IPS-18a (cell line): ENCODE measurements around the gene TMEM154.

Experiments used
- H3K27ac ChIP-seq: one replicate; pipeline ENCODE4 v1.5.1; 2013; ENCODE audit warnings: low read length
- H3K27me3 ChIP-seq: one replicate; pipeline ENCODE4 v1.6.1; 2013; ENCODE audit warnings: mild to moderate bottlenecking, low read length; ENCODE audit not compliant: control insufficient read depth, insufficient read depth
- H3K36me3 ChIP-seq: one replicate; pipeline ENCODE4 v1.6.1; 2013; ENCODE audit warnings: low read depth, low read length; ENCODE audit not compliant: control insufficient read depth
- H3K4me1 ChIP-seq: one replicate; pipeline ENCODE4 v1.6.1; 2013; ENCODE audit warnings: low read depth, low read length; ENCODE audit not compliant: control insufficient read depth
- H3K4me3 ChIP-seq: one replicate; pipeline ENCODE4 v1.5.1; 2013; ENCODE audit warnings: low read length
- H3K9ac ChIP-seq: one replicate; pipeline ENCODE4 v1.6.1; 2013; ENCODE audit warnings: mild to moderate bottlenecking, low read length, moderate library complexity
- H3K9me3 ChIP-seq: one replicate; pipeline ENCODE4 v1.6.1; 2013; ENCODE audit warnings: low read depth, low read length; ENCODE audit not compliant: control insufficient read depth

Gene TMEM154

GRCh38 chr4:152709675-152710438, 30.1 kb upstream of the TMEM154 start:
- Histone ChIP-seq H3K9ac (no peak overlapping the region), H3K27me3 (no peaks in the 10 kb centered on the region), H3K36me3 (no peaks in the 10 kb centered on the region), H3K4me3 (no peak overlapping the region), H3K27ac (no peak overlapping the region), H3K9me3 (peaks cover under 1% of the 10 kb centered on the region), H3K4me1 (peaks cover 44% of the 10 kb centered on the region)

GRCh38 chr4:152708796-152709195, 29.0 kb upstream of the TMEM154 start:
- H3K9ac ChIP-seq: no peak overlapping the region
- H3K4me3 ChIP-seq: no peak overlapping the region
- no peaks in the 10 kb centered on the region for H3K9me3 ChIP-seq
- no peaks in the 10 kb centered on the region for H3K27me3 ChIP-seq
- H3K27ac ChIP-seq: no peak overlapping the region
- no peaks in the 10 kb centered on the region for H3K36me3 ChIP-seq
- H3K4me1 ChIP-seq: peaks cover 41% of the 10 kb centered on the region

- H3K36me3 ChIP-seq: no peaks in the 10 kb centered on the region
- no peak overlapping the region for H3K9ac ChIP-seq
- H3K4me1 ChIP-seq: peaks cover 41% of the 10 kb centered on the region
- H3K4me3 ChIP-seq: no peak overlapping the region
- H3K9me3 ChIP-seq: no peaks in the 10 kb centered on the region
- H3K27ac ChIP-seq: no peak overlapping the region
- H3K27me3 ChIP-seq: no peaks in the 10 kb centered on the region
Observed at GRCh38 chr4:152708361-152708760, 28.6 kb upstream of the TMEM154 start.

GRCh38 chr4:152707632-152708031, 27.8 kb upstream of the TMEM154 start:
- H3K27me3 ChIP-seq: no peaks in the 10 kb centered on the region
- no peaks in the 10 kb centered on the region for H3K36me3 ChIP-seq
- H3K9ac ChIP-seq: no peak overlapping the region
- no peaks in the 10 kb centered on the region for H3K9me3 ChIP-seq
- no peak overlapping the region for H3K4me3 ChIP-seq
- H3K4me1 ChIP-seq: peaks cover 41% of the 10 kb centered on the region
- no peak overlapping the region for H3K27ac ChIP-seq

- no peak overlapping the region for H3K9ac ChIP-seq
- no peaks in the 10 kb centered on the region for H3K27me3 ChIP-seq
- H3K4me3 ChIP-seq: no peak overlapping the region
- H3K4me1 ChIP-seq: peaks cover 46% of the 10 kb centered on the region
- no peaks in the 10 kb centered on the region for H3K36me3 ChIP-seq
- H3K27ac ChIP-seq: no peak overlapping the region
- H3K9me3 ChIP-seq: no peaks in the 10 kb centered on the region
Observed at GRCh38 chr4:152705903-152706302, 26.1 kb upstream of the TMEM154 start.

GRCh38 chr4:152704788-152705187, 25.0 kb upstream of the TMEM154 start:
- H3K4me3 ChIP-seq: no peak overlapping the region
- H3K36me3 ChIP-seq: no peaks in the 10 kb centered on the region
- no peak overlapping the region for H3K9ac ChIP-seq
- H3K27me3 ChIP-seq: no peaks in the 10 kb centered on the region
- H3K4me1 ChIP-seq: peaks cover 46% of the 10 kb centered on the region
- no peaks in the 10 kb centered on the region for H3K9me3 ChIP-seq
- no peak overlapping the region for H3K27ac ChIP-seq

GRCh38 chr4:152700151-152700550, 20.4 kb upstream of the TMEM154 start:
- Histone ChIP-seq H3K27ac (peak overlapping the region; percentile 36), H3K27me3 (no peaks in the 10 kb centered on the region), H3K36me3 (no peaks in the 10 kb centered on the region), H3K9me3 (no peaks in the 10 kb centered on the region), H3K9ac (no peak overlapping the region), H3K4me1 (peaks cover 38% of the 10 kb centered on the region), H3K4me3 (peak overlapping the region; percentile 43)

GRCh38 chr4:152699313-152699712, 19.5 kb upstream of the TMEM154 start:
- H3K9ac ChIP-seq: no peak overlapping the region
- peaks cover 31% of the 10 kb centered on the region for H3K4me1 ChIP-seq
- no peaks in the 10 kb centered on the region for H3K36me3 ChIP-seq
- no peak overlapping the region for H3K27ac ChIP-seq
- no peaks in the 10 kb centered on the region for H3K27me3 ChIP-seq
- no peaks in the 10 kb centered on the region for H3K9me3 ChIP-seq
- H3K4me3 ChIP-seq: no peak overlapping the region

- Histone ChIP-seq H3K9me3 (no peaks in the 10 kb centered on the region), H3K27me3 (no peaks in the 10 kb centered on the region), H3K9ac (no peak overlapping the region), H3K4me1 (peaks cover 31% of the 10 kb centered on the region), H3K36me3 (no peaks in the 10 kb centered on the region), H3K27ac (no peak overlapping the region), H3K4me3 (no peak overlapping the region)
Observed at GRCh38 chr4:152698089-152698499, 18.3 kb upstream of the TMEM154 start.

- no peak overlapping the region for H3K9ac ChIP-seq
Observed at GRCh38 chr4:152697284-152698088, 17.7 kb upstream of the TMEM154 start.

GRCh38 chr4:152696764-152697261, 17.0 kb upstream of the TMEM154 start:
- H3K9me3 ChIP-seq: no peaks in the 10 kb centered on the region
- H3K9ac ChIP-seq: no peak overlapping the region
- peaks cover 27% of the 10 kb centered on the region for H3K4me1 ChIP-seq
- H3K4me3 ChIP-seq: no peak overlapping the region
- no peaks in the 10 kb centered on the region for H3K27me3 ChIP-seq
- no peaks in the 10 kb centered on the region for H3K36me3 ChIP-seq
- H3K27ac ChIP-seq: no peak overlapping the region

More at GRCh38 chr4:152697284-152698088, 17.7 kb upstream of the TMEM154 start:
- Histone ChIP-seq H3K4me3 (no peak overlapping the region), H3K27me3 (no peaks in the 10 kb centered on the region), H3K36me3 (no peaks in the 10 kb centered on the region), H3K27ac (no peak overlapping the region), H3K4me1 (peaks cover 31% of the 10 kb centered on the region), H3K9me3 (no peaks in the 10 kb centered on the region)
